GM19467 (cell line): ENCODE measurements around the gene GPR83.
"Not testable (repeated sequence)": the region's sequence is repeated elsewhere in the genome, so short reads cannot be mapped to it uniquely, and the experiment has no call there.

ENCODE experiments used
- ATAC-seq: cut with Tn5 transposase; IDR thresholded peaks from one replicate; pipeline ENCODE4 v1.9.1; 2021; ENCODE audit warnings: mild to moderate bottlenecking, moderate library complexity; ENCODE audit not compliant: unreplicated experiment

Gene GPR83

DNA sequence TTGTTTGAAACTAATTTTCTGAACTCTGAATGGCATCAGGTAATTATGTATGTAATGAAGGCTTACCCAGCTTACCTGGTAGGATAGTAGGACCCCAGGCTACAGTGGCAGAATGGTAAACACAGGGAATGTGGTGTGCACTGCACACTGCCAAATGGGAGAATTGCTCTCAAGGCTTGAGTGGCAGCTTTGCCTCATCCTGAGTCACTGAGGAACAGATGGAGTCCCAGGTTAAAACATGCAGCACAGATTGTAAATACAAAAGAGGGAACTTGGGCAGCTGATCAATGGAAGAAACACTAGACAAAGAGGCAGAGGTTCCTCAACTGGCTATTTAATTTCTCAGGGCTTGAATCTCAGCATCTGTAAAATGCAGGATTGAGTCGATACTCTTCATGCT, 24.4 kb downstream of the GPR83 start:
- no peak for ATAC-seq

DNA sequence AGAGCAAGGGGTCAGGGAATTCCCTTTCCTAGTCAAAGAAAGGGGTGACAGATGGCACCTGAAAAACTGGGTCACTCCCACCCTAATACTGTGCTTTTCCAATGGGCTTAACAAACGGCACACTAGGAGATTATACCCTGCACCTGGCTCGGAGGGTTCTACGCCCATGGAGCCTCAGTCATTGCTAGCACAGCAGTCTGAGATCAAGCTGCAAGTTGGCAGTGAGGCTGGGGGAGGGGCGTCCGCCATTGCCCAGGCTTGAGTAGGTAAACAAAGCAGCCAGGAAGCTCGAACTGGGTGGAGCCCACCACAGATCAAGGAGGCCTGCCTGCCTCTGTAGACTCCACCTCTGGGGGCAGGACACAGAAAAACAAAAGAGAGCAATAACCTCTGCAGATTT, 30.6 kb downstream of the GPR83 start:
- not testable (repeated sequence) for ATAC-seq

DNA sequence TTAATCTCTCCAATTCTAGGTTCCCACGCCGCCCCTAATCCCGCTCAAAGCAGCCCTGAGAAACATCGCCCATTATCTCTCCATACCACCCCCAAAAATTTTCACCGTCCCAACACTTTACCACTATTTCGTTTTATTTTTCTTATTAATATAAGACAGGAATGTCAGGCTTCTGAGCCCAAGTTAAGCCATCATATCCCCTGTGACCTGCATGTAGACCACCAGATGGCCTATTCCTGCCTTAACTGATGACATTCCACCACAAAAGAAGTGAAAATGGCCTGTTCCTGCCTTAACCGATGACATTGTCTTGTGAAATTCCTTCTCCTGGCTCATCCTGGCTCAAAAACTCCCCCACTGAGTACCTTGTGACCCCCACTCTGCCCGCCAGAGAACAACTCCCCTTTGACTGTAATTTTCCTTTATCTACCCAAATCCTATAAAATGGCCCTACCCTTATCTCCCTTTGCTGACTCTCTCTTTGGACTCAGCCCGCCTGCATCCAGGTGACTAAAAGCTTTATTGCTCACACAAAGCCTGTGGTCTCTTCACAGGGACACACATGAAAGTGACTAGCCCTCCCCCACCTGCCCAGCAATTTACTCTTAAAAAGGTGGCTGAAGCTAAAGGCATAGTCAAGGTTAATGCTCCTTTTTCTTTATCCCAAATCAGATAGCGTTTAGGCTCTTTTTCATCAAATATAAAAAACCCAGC, 50.2 kb downstream of the GPR83 start:
- ATAC-seq, result not testable (repeated sequence)

DNA sequence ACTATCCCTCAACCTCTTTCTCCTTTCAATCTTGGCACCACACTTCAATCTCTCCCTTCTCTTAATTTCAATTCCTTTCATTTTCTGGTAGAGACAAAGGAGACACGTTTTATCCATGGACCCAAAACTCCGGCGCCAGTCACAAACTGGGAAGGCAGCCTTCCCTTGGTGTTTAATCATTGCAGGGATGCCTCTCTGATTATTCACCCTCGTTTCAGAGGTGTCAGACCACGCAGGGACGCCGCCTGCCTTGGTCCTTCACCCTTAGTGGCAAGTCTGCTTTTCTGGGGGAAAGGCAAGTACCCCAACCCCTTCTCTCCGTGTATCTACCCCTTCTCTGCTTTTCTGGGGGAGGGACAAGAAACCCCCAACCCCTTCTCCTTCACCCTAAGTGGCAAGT, 54.9 kb downstream of the GPR83 start:
- ATAC-seq, result not testable (repeated sequence)

DNA sequence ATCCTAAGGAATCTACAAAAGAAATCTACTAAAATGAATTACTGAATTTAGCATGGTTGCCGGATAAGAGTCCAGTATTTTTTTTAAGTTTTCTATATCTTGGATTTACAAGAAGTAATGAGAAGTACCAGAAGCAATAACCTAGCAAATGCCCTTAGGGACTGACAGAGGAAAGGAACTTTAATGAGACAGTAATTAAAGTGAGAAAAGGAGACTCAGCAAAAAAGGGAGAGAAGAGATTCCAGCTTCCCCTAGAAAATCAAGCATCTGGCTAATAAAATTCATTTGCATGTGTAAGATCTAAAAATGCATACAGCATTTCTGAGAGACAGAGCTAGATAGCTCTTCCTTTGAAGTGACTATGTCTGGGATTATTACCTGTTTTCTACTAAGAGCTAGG, 57.7 kb downstream of the GPR83 start:
- no peak for ATAC-seq

DNA sequence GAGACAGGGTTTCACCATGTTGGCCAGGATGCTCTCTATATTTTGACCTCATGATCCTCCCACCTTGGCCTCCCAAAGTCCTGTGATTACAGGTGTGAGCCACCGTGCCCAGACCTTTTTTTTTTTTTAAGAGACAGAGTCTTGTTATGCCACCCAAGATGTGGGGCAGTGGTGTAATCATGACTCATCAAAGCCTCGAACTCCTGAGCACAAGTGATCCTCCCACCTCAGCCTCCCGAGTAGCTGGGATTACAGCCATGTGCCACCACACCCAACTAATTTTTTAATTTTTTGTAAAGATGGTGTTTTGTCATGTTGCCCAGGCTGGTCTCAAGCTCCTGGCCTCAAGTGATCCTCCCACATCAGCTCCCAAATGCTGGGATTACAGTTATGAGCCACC, 59.0 kb downstream of the GPR83 start:
- no peak for ATAC-seq

DNA sequence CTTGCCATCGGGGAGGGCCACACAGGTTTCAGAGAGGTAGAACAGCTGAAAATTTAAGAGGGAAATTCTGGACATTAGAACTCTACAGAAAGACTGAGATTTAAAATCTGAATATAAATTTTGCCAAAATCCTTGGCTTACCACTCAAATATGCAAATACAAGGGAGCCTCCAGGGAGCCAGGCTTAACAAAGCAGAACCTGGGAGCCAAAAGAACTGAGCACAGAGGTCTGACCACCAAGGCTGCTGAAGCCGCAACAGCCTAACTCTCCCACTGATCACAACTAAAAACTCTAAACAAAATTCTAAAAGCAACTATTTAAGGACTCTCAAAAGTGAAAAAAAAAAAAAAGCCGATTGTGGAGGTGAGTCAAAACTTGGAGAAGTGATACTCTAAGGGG, 62.6 kb downstream of the GPR83 start:
- ATAC-seq, result no peak

DNA sequence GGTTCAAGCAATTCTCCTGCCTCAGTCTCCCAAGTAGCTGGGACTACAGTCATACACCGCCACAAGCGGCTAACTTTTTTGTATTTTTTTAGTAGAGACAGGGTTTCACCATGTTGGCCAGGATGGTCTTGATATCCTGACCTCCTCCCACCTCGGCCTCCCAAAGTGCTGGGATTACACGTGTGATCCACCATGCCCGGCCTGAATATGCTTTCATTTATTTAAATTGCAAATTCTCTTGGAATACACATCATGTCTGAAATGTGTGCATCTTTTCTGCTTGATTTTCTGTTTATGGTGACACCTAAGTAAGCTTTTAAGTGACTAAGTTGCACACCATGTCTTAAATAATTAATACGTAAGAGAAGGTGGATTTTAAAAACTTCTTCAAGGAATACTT, 65.2 kb downstream of the GPR83 start:
- no peak for ATAC-seq

DNA sequence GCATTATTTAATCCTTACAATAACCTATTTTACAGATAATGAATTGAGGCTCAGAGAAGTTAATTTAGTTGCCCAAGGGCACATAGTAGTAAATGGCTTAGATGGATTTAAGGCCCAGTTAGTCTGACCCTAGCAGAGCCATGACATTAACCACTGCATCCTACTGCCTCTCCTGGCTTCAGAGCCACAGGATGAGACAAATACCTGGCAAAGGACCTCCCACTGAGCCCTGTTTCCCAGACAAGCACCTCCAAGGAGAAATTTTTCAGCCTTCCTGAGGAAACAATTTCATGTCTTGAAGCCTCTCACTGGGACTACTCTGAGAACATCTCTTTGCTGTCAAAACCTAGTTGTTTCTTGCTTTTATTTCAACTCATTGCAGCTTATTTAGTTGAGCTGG, 68.4 kb downstream of the GPR83 start:
- no peak for ATAC-seq

DNA sequence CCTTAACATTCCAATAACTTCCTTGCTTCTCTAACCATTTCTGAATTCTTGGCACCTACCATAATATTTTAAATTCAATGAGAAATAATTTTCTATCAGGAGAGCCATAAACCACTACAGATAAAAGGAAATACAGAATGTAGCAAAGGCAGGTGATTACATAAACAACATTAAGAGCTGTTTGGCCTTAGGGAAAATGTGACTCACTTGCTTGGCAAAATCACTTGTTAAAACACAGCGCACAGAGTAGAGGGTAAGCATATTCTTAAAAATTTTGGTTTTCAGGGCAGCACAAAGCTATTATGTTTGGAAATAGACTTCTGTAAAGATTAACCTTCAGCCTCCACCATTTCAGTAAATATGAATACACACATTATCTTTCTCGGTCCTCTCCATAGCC, 70.4 kb downstream of the GPR83 start:
- no peak for ATAC-seq

DNA sequence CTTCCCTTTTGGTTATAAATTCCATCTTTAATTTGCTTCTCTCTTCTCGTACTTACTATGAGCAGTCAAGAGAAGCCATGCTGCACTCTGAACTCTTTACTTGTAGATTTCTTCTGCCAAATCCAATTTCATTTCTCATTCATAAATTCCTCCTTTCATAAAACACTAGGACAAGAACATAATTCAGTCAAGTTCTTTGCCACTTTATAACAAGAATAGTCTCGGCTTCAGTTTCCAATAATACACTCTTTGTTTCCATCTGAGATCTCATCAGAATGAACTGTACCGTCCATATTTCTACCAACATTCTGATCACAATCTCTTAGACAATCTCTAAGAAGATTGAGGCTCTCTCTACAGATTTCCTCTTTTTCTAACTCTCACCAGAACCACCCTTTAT, 71.7 kb downstream of the GPR83 start:
- no peak for ATAC-seq

DNA sequence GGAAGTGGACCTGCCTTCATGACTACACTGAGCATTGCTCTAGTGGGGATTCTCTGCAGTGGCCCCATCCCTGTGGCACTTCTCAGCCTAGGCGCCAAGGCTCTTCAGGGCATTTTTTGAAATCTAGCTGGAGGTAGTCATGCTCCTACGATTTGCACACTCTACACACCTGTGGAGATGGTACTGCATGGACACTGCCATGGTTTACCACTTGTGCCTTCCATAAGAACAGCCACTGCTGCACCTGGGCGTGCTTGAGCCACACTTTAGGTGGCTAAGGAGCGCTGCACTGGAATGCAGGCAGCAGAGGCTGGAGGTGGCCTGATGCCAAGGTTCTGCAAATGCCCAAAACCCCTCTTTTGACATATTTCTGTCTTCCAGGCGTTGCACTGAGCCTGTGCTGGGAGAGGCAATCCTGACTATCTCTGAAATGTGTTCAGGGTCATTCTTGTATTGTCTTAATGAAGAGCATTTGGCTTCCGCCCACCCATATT, 72.6 kb downstream of the GPR83 start:
- ATAC-seq, result no peak
